Endodermal cell (in vitro differentiated cells): ENCODE results near the gene CDC42BPG. TPM values are rescaled to one million over a fixed set of nuclear protein-coding genes. Genes with fewer than 3 reads are reported as not detected.

Experiments used
- DNase-seq: peaks from one replicate; pipeline ENCODE4 v3.0.0-alpha.2; 2017
- H3K27ac ChIP-seq: 2 replicates; pipeline ENCODE4 v1.5.1; 2013; ENCODE audit warnings: mild to moderate bottlenecking, low read depth, low read length, moderate library complexity
- H3K27me3 ChIP-seq: 2 replicates; pipeline ENCODE4 v1.6.1; 2013; ENCODE audit warnings: mild to moderate bottlenecking, low read length, moderate library complexity; ENCODE audit not compliant: insufficient read depth, control insufficient read depth, poor library complexity, severe bottlenecking
- H3K36me3 ChIP-seq: 2 replicates; pipeline ENCODE4 v1.7.0; 2013; ENCODE audit warnings: mild to moderate bottlenecking, low read length, moderate library complexity; ENCODE audit not compliant: control insufficient read depth, insufficient read depth
- H3K4me1 ChIP-seq: one replicate; pipeline ENCODE4 v1.7.0; 2013; ENCODE audit warnings: low read length; ENCODE audit not compliant: control insufficient read depth, insufficient read depth
- H3K4me3 ChIP-seq: 2 replicates; pipeline ENCODE4 v1.5.1; 2013; ENCODE audit warnings: mild to moderate bottlenecking, low read length, moderate library complexity
- H3K9ac ChIP-seq: 2 replicates; pipeline ENCODE4 v1.6.1; 2013; ENCODE audit warnings: mild to moderate bottlenecking, low read length, moderate library complexity; ENCODE audit not compliant: poor library complexity, severe bottlenecking; ENCODE audit errors: extremely low read depth
- H3K9me3 ChIP-seq: 2 replicates; pipeline ENCODE4 v1.6.1; 2013; ENCODE audit warnings: mild to moderate bottlenecking, low read length, moderate library complexity; ENCODE audit not compliant: control insufficient read depth
- H3K27ac Mint-ChIP-seq: 2 replicates; pipeline ENCODE4 v1.8.0; 2020; ENCODE audit warnings: mixed read lengths
- H3K27me3 Mint-ChIP-seq: 2 replicates; pipeline ENCODE4 v1.8.0; 2021; ENCODE audit warnings: mild to moderate bottlenecking, mixed read lengths; ENCODE audit not compliant: insufficient read depth
- H3K36me3 Mint-ChIP-seq: 2 replicates; pipeline ENCODE4 v1.8.0; 2020; ENCODE audit warnings: low read depth, mixed read lengths
- H3K4me1 Mint-ChIP-seq: 2 replicates; pipeline ENCODE4 v1.8.0; 2020; ENCODE audit warnings: mixed read lengths
- H3K4me3 Mint-ChIP-seq: 2 replicates; pipeline ENCODE4 v1.8.0; 2020; ENCODE audit warnings: mild to moderate bottlenecking, moderate library complexity, mixed read lengths
- H3K9me3 Mint-ChIP-seq: 2 replicates; pipeline ENCODE4 v1.8.0; 2020; ENCODE audit warnings: mild to moderate bottlenecking, mixed read lengths
- CTCF ChIP-seq: fragments of 200-600 bp; sonication (generic); conservative IDR thresholded peaks from 2 replicates; pipeline ENCODE4 v1.5.0; 2021; ENCODE audit warnings: antibody characterized with exemption, mild to moderate bottlenecking
- WGBS, 2 experiments: methylation state at CpG; one replicate each; pipeline versions ENCODE4 v1.1.5 to v1.1.7; 2013; ENCODE audit warnings: missing lambda C conversion rate in 2 of 2, mixed read lengths in 1 of 2; ENCODE audit not compliant: insufficient coverage in 1 of 2, insufficient read length in 1 of 2; 5-methylcytosine and 5-hydroxymethylcytosine counted together
- total RNA-seq, 2 donors: library from RNA; stranded (reverse); fragmentation: NEBNext Ultra II Directional in 1 of 2; extraction: Animal tissue kit (Norgen Biotek cat#: 25700) in 1 of 2; gene quantifications; 2 replicates in 1 of 2; 3 replicates in 1 of 2; pipeline ENCODE4 v1.2.1, GENCODE V29; 2021

The CDC42BPG gene
- total RNA-seq, 2 donors from 2014 or later, result 11.1 to 12.6 TPM

GRCh38 chr11:64838600-64839334 is 5.7 kb downstream of the CDC42BPG start:
- Histone ChIP-seq H3K9ac (no peak overlapping the region), H3K4me1 (peaks cover 5% of the 10 kb centered on the region), H3K9me3 (no peaks in the 10 kb centered on the region), H3K36me3 (no peaks in the 10 kb centered on the region), H3K27ac (no peak overlapping the region), H3K27me3 (no peaks in the 10 kb centered on the region), H3K4me3 (no peak overlapping the region)
- no peaks in the 10 kb centered on the region for H3K9me3 Mint-ChIP-seq
- H3K27ac Mint-ChIP-seq, result no peak overlapping the region
- no peaks in the 10 kb centered on the region for H3K27me3 Mint-ChIP-seq
- 91 to 97% methylated on average over 15 to 28 of the region's 28 CpGs for WGBS, 2 experiments
- peaks cover 15% of the 10 kb centered on the region for H3K4me1 Mint-ChIP-seq
- no peak for DNase-seq
- no peak overlapping the region for H3K4me3 Mint-ChIP-seq
- TF ChIP-seq CTCF, result no peak
- H3K36me3 Mint-ChIP-seq, result peaks cover 4% of the 10 kb centered on the region

- H3K36me3 Mint-ChIP-seq, result peaks cover 4% of the 10 kb centered on the region
- H3K4me3 Mint-ChIP-seq, result no peak overlapping the region
- Histone ChIP-seq H3K27ac (no peak overlapping the region), H3K4me1 (no peaks in the 10 kb centered on the region), H3K36me3 (no peaks in the 10 kb centered on the region), H3K9me3 (no peaks in the 10 kb centered on the region), H3K9ac (no peak overlapping the region), H3K27me3 (no peaks in the 10 kb centered on the region), H3K4me3 (no peak overlapping the region)
- DNase-seq, result no peak
- no peak overlapping the region for H3K27ac Mint-ChIP-seq
- TF ChIP-seq CTCF, result no peak
- peaks cover 7% of the 10 kb centered on the region for H3K4me1 Mint-ChIP-seq
- H3K9me3 Mint-ChIP-seq, result no peaks in the 10 kb centered on the region
- 88 to 98% methylated on average over 5 to 10 of the region's 10 CpGs for WGBS, 2 experiments
- H3K27me3 Mint-ChIP-seq, result no peaks in the 10 kb centered on the region
These were observed 6.5 kb downstream of the CDC42BPG start for GRCh38 chr11:64837887-64838351.

- no peak overlapping the region for H3K4me3 Mint-ChIP-seq
- H3K36me3 Mint-ChIP-seq, result peaks cover 4% of the 10 kb centered on the region
- Histone ChIP-seq H3K9ac (no peak overlapping the region), H3K9me3 (no peaks in the 10 kb centered on the region), H3K36me3 (no peaks in the 10 kb centered on the region), H3K4me1 (no peaks in the 10 kb centered on the region), H3K27me3 (no peaks in the 10 kb centered on the region), H3K27ac (no peak overlapping the region), H3K4me3 (no peak overlapping the region)
- no peaks in the 10 kb centered on the region for H3K27me3 Mint-ChIP-seq
- DNase-seq, result no peak
- H3K27ac Mint-ChIP-seq, result no peak overlapping the region
- H3K4me1 Mint-ChIP-seq, result no peaks in the 10 kb centered on the region
- no peaks in the 10 kb centered on the region for H3K9me3 Mint-ChIP-seq
- no peak for TF ChIP-seq CTCF
- WGBS, 2 experiments, result 93 to 95% methylated on average over 8 to 13 of the region's 16 CpGs
These were observed 7.9 kb downstream of the CDC42BPG start for GRCh38 chr11:64836448-64837072.
